ENCODE results near the gene ARFGEF3. TPM values are rescaled to one million over a fixed set of nuclear protein-coding genes. Genes with fewer than 3 reads are reported as not detected.

Gene ARFGEF3
- total RNA-seq, 1 donor from 2014 or later = 1.9 TPM

DNA sequence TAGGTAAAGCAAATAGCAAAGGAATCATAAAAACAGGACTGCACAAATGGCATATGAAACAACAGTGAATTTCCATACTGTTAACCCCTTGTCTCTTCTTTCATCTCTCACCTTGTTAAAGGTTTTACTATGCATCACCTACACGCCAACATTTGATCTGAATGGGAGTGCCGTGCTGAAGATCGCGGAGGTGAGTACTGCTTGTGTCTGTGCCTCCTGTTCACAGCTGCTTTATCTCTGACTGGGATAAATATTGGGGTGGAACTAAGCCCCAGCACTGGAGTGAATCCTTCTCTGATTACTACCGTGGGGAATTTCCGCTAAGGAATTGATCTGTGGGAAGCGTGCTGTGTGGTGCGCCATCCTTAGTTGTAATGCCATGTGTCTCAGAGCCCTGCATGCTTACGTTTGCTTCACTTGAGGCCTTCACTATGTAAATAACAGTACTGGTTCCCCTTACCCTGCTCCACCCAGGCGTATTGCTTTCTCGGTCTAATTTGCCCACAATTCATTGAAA is 68.0 kb downstream of the ARFGEF3 start:
- Histone ChIP-seq H3K36me3 (ENCODE audit: insufficient read depth, low read length) (no peaks in the 10 kb centered on the region), H3K9me3 (ENCODE audit: insufficient read depth, low read depth, low read length) (no peaks in the 10 kb centered on the region), H3K79me2 (ENCODE audit: insufficient read depth, low read length) (no peaks in the 10 kb centered on the region), H3K27ac (ENCODE audit: low read depth, low read length) (no peak overlapping the region), H3K4me2 (ENCODE audit: low read length) (no peak overlapping the region), H3K4me3 (ENCODE audit: insufficient read depth, low read depth, low read length) (no peak overlapping the region), H3K27me3 (ENCODE audit: insufficient read depth, low read length) (no peaks in the 10 kb centered on the region), H4K20me1 (ENCODE audit: insufficient read depth, low read length) (no peaks in the 10 kb centered on the region), H3K9ac (ENCODE audit: low read length) (no peak overlapping the region), H2AFZ (ENCODE audit: low read depth, low read length) (no peak overlapping the region), H3K4me1 (ENCODE audit: insufficient read depth, low read length) (no peaks in the 10 kb centered on the region)
- Mint-ChIP-seq H3K36me3 (ENCODE audit: low read depth, unreplicated experiment) (no peaks in the 10 kb centered on the region), H3K9me3 (ENCODE audit: unreplicated experiment) (no peaks in the 10 kb centered on the region), H3K4me1 (ENCODE audit: low read depth, unreplicated experiment) (no peaks in the 10 kb centered on the region), H3K27ac (ENCODE audit: unreplicated experiment) (no peak overlapping the region), H3K4me3 (ENCODE audit: unreplicated experiment) (no peak overlapping the region), H3K27me3 (ENCODE audit: low read depth, unreplicated experiment) (no peaks in the 10 kb centered on the region)
- DNase-seq (ENCODE audit: low read depth) (no peak), FAIRE-seq (no peak)
- TF ChIP-seq, protein P1, sequence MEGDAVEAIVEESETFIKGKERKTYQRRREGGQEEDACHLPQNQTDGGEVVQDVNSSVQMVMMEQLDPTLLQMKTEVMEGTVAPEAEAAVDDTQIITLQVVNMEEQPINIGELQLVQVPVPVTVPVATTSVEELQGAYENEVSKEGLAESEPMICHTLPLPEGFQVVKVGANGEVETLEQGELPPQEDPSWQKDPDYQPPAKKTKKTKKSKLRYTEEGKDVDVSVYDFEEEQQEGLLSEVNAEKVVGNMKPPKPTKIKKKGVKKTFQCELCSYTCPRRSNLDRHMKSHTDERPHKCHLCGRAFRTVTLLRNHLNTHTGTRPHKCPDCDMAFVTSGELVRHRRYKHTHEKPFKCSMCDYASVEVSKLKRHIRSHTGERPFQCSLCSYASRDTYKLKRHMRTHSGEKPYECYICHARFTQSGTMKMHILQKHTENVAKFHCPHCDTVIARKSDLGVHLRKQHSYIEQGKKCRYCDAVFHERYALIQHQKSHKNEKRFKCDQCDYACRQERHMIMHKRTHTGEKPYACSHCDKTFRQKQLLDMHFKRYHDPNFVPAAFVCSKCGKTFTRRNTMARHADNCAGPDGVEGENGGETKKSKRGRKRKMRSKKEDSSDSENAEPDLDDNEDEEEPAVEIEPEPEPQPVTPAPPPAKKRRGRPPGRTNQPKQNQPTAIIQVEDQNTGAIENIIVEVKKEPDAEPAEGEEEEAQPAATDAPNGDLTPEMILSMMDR (IDR thresholded peaks at IDR 0.05; ENCODE audit: insufficient read depth, low read depth, low read length) = no peak
- TF ChIP-seq EZH2 (IDR thresholded peaks at IDR 0.05; ENCODE audit: insufficient read depth, low read length) = no peak

- H4K20me1 ChIP-seq (ENCODE audit: insufficient read depth, low read length) = no peaks in the 10 kb centered on the region
- no peaks in the 10 kb centered on the region for H3K27me3 ChIP-seq (ENCODE audit: insufficient read depth, low read length)
- H3K9ac ChIP-seq (ENCODE audit: low read length) = no peak overlapping the region
- Mint-ChIP-seq H3K4me1 (ENCODE audit: low read depth, unreplicated experiment) (no peaks in the 10 kb centered on the region), H3K9me3 (ENCODE audit: unreplicated experiment) (no peaks in the 10 kb centered on the region), H3K4me3 (ENCODE audit: unreplicated experiment) (no peak overlapping the region), H3K36me3 (ENCODE audit: low read depth, unreplicated experiment) (no peaks in the 10 kb centered on the region), H3K27ac (ENCODE audit: unreplicated experiment) (no peak overlapping the region), H3K27me3 (ENCODE audit: low read depth, unreplicated experiment) (no peaks in the 10 kb centered on the region)
- FAIRE-seq = no peak
- no peaks in the 10 kb centered on the region for H3K9me3 ChIP-seq (ENCODE audit: insufficient read depth, low read depth, low read length)
- no peak overlapping the region for H3K4me2 ChIP-seq (ENCODE audit: low read length)
- no peaks in the 10 kb centered on the region for H3K36me3 ChIP-seq (ENCODE audit: insufficient read depth, low read length)
- TF ChIP-seq EZH2 (IDR thresholded peaks at IDR 0.05; ENCODE audit: insufficient read depth, low read length) = no peak
- TF ChIP-seq, protein P1 (IDR thresholded peaks at IDR 0.05; ENCODE audit: insufficient read depth, low read depth, low read length) = no peak
- no peak overlapping the region for H3K27ac ChIP-seq (ENCODE audit: low read depth, low read length)
- H2AFZ ChIP-seq (ENCODE audit: low read depth, low read length) = no peak overlapping the region
- H3K4me1 ChIP-seq (ENCODE audit: insufficient read depth, low read length) = no peaks in the 10 kb centered on the region
- DNase-seq (ENCODE audit: low read depth) = no peak
- no peak overlapping the region for H3K4me3 ChIP-seq (ENCODE audit: insufficient read depth, low read depth, low read length)
- no peaks in the 10 kb centered on the region for H3K79me2 ChIP-seq (ENCODE audit: insufficient read depth, low read length)
Observed at GRCh38 chr6:138230221-138230620, 68.5 kb downstream of the ARFGEF3 start.

DNA sequence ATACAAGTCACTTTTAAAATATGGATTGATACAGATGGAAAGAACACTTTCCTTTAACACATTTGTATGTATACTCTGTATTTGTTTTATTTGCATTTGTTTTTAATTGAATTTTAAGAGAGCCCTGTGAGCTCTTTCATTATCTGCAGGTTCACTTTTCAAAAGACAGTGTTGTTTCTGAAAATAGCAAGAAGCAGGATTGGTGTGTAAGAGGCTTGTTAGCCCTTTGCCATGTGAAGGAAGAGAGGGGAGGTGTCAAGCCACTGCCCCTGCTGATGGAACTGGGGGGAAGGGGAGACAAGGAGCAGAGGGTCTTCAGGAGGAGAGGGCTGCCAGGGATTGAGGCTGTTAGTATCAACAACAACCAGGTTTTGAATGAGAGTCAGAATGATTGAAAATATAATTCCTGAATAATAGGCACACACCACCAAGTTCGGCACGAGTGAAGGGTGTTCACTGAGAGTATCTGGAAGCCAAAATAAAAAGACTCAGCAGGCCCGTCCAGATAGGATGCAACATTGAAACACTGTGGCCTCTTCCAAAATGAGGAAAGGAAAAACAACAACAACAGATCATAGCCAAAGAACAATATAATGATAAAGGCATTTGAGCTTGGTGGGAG is 69.1 kb downstream of the ARFGEF3 start:
- Histone ChIP-seq H3K79me2 (ENCODE audit: insufficient read depth, low read length) (no peaks in the 10 kb centered on the region), H3K4me3 (ENCODE audit: insufficient read depth, low read depth, low read length) (no peak overlapping the region), H3K9ac (ENCODE audit: low read length) (no peak overlapping the region), H4K20me1 (ENCODE audit: insufficient read depth, low read length) (no peaks in the 10 kb centered on the region), H3K36me3 (ENCODE audit: insufficient read depth, low read length) (no peaks in the 10 kb centered on the region), H3K4me1 (ENCODE audit: insufficient read depth, low read length) (no peaks in the 10 kb centered on the region), H3K4me2 (ENCODE audit: low read length) (peak overlapping the region; percentile 16), H3K27ac (ENCODE audit: low read depth, low read length) (no peak overlapping the region), H3K9me3 (ENCODE audit: insufficient read depth, low read depth, low read length) (no peaks in the 10 kb centered on the region), H3K27me3 (ENCODE audit: insufficient read depth, low read length) (no peaks in the 10 kb centered on the region), H2AFZ (ENCODE audit: low read depth, low read length) (peak overlapping the region; percentile 10)
- Mint-ChIP-seq H3K4me3 (ENCODE audit: unreplicated experiment) (no peak overlapping the region), H3K27ac (ENCODE audit: unreplicated experiment) (no peak overlapping the region), H3K27me3 (ENCODE audit: low read depth, unreplicated experiment) (no peaks in the 10 kb centered on the region), H3K4me1 (ENCODE audit: low read depth, unreplicated experiment) (no peaks in the 10 kb centered on the region), H3K9me3 (ENCODE audit: unreplicated experiment) (no peaks in the 10 kb centered on the region), H3K36me3 (ENCODE audit: low read depth, unreplicated experiment) (no peaks in the 10 kb centered on the region)
- TF ChIP-seq, protein P1 (IDR thresholded peaks at IDR 0.05; ENCODE audit: insufficient read depth, low read depth, low read length) = no peak
- no peak for TF ChIP-seq EZH2 (IDR thresholded peaks at IDR 0.05; ENCODE audit: insufficient read depth, low read length)
- FAIRE-seq = no peak
- DNase-seq (ENCODE audit: low read depth) = no peak

Data from astrocyte (in vitro differentiated cells and primary cell).